Peyer's patch (tissue), 4 donors: Measurements from ENCODE around the gene TCF3.

Source experiments
- CTCF ChIP-seq, 6 experiments: fragments of 450-650 bp in 4 of 6; fragments of 200-600 bp in 2 of 6; sonication (generic) in 1 of 6; IDR thresholded peaks; one replicate each; pipeline ENCODE4 v1.5.1; 2017 to 2019; ENCODE audit warnings: antibody characterized with exemption in 6 of 6, mild to moderate bottlenecking in 3 of 6, moderate library complexity in 1 of 6
- POLR2A ChIP-seq, 2 donors: fragments of 450-650 bp; IDR thresholded peaks; one replicate each; pipeline ENCODE4 v1.5.1; 2017; ENCODE audit warnings: antibody characterized with exemption in 2 of 2, mild to moderate bottlenecking in 2 of 2, moderate library complexity in 2 of 2

DNA sequence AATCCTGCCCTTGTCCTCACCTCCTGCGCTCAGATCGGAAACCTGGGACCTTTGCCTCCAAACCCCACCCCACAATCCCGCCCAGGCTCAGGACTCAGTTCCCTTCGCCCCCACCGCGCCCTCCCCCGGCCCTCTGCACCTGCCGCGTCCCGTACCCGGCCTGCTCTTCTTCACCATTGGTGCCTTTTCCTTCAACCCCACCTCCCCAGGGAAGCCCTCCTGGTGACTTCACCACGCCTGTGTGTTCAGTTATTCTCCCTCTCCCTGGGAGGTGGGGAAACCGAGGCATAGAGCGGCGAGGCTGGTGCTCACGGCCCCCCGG is 19.3 kb upstream of the TCF3 start:
- TF ChIP-seq CTCF (IDR thresholded peaks at IDR 0.05) = no peak
- TF ChIP-seq POLR2A (IDR thresholded peaks at IDR 0.05) = no peak
